Activated effector memory CD4-positive, alpha-beta T cell treated with anti-CD3 and anti-CD28 coated beads, Interleukin-2, amount 50 U/mL, for 16 hours (primary cell): Measurements from ENCODE around the gene EML6.

Experiments used
- DNase-seq: peaks from one replicate; pipeline ENCODE4 v3.0.0-alpha.2; 2020

Gene EML6

DNA sequence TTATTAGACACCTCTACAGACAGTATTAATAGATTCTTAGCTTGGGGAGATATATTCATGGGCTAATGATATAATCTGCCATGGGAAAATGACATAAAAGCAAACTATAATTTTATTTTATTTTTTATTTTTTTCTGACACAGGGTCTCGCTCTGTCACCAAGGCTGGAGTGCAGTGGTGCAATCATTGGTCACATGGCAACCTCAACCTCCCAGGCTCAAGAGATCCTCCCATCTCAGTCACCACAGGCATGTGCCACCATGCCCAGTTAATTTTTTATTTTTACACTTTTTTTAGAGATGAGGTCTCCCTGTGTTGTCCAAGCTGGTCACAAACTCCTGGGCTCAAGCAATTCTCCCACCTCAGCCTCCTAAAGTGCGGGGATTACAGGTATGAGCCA lies 287.5 kb downstream of the EML6 start:
- DNase-seq = no peak

GRCh38 chr2:55011831-55012671 lies 288.6 kb downstream of the EML6 start:
- DNase-seq = no peak

GRCh38 chr2:55012672-55013484 lies 289.4 kb downstream of the EML6 start:
- no peak for DNase-seq

GRCh38 chr2:55013936-55014335 lies 290.5 kb downstream of the EML6 start:
- DNase-seq = no peak

DNA sequence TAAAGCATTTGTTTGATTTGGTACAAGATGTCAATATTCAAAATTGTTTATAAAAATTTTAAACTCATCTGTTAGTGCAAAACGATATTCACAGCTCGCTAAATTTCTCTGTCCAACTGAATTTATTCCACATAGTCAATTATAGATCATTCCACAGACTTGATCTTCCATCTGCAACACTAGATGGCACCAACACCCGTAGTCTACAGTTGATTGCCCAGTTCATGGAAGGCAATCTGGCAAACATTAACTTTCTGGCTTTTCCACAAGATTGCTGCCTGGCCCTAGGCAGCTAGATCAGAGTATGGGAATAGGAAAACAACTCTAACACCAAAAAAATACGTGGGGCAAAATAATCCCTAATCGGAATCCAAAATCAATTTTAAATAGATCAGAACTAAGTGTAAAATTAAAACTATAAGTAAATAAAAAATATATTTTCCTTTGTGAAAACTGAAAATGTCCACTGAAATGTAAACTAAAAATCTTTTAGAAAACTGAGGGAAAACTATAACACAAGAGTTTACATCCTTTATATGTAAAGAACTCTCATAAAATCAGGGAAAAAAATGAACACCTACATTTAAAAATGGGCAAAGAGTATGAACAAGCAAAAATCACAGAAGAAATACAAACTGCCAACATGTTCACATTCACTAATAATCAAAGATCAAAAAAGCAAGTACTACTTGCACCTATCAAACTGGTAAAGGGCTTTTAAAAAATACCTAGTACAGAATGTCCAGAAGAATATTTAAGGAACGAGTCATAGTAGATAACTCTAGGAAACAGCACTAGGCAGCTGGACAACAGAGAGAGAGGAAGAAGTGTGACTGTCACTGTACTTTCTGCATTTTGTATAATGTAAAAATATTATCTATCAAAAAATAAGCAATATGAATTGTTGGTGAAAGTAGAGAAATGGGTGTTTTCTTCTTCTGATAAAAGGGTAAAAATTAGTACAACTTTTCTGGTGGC lies 291.8 kb downstream of the EML6 start:
- peak; percentile 67 for DNase-seq

- DNase-seq = no peak
Measured at GRCh38 chr2:55017428-55017827, 294.0 kb downstream of the EML6 start.

GRCh38 chr2:55017880-55018279 lies 294.4 kb downstream of the EML6 start:
- DNase-seq = no peak

DNA sequence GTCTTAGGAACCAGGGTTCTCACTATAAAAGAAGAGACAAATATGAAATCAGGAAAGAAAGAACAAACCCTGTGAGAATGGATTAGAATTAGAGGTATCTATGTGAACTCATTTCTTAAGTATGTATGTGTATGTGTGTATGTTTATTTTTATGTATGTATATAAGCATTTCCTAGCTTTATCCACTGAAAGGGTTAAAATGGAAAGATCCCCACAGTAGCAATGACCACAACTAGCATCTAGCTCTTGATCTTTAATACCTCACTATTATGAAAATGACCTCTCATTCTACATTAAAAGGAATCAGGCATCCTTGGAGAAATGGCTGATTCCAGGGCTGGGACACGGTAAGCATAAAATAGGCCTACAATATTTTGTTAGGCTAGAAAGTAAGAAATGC lies 295.2 kb downstream of the EML6 start:
- DNase-seq = no peak

DNA sequence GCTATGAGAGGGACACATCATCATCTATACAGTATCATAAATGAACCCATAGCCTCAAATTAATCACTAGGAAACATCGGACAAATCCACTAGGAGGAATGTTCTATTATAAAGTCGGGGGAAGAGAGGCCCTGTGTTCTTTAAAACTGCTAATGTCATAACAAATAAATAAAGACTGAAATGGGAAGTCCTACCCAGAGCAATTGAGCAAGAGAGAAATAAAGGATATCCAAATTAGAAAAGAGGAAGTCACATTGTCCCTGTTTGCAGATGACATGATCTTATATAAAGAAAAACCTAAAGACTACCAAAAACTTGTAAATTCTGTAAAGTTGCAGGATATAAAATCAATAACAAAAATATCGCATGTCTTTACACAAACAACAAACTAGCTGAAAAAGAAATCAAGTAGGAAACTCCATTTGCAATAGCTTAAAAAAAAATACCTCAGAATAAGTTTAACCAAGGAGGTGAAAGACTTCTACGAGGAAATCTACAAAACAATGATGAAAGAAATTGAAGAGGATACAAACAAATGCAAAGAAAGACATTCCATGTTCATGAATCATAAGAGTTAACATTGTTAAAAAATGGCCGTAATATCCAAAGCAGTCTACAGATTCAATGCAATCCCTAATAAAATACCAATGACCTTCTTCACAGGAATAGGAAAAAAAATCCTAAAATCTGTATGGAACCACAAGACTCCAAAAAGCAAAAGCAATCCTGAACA lies 296.2 kb downstream of the EML6 start:
- no peak for DNase-seq
